H54 (cell line): ENCODE data around the gene EEF1AKMT3.

ENCODE experiments used
- DNase-seq: peaks from one replicate; pipeline ENCODE4 v3.0.0; 2011; ENCODE audit warnings: low spot score, mixed read lengths; ENCODE audit not compliant: insufficient read length
- FAIRE-seq: peaks from 3 replicates; lab custom pipeline; 2011; peaks lifted over from hg19 to GRCh38; lab: Jason Lieb, UNC
- POLR2A ChIP-seq: IDR thresholded peaks from 2 replicates; pipeline ENCODE4 v1.6.1; 2011; ENCODE audit warnings: low read depth, mild to moderate bottlenecking, low read length

Gene EEF1AKMT3

DNA sequence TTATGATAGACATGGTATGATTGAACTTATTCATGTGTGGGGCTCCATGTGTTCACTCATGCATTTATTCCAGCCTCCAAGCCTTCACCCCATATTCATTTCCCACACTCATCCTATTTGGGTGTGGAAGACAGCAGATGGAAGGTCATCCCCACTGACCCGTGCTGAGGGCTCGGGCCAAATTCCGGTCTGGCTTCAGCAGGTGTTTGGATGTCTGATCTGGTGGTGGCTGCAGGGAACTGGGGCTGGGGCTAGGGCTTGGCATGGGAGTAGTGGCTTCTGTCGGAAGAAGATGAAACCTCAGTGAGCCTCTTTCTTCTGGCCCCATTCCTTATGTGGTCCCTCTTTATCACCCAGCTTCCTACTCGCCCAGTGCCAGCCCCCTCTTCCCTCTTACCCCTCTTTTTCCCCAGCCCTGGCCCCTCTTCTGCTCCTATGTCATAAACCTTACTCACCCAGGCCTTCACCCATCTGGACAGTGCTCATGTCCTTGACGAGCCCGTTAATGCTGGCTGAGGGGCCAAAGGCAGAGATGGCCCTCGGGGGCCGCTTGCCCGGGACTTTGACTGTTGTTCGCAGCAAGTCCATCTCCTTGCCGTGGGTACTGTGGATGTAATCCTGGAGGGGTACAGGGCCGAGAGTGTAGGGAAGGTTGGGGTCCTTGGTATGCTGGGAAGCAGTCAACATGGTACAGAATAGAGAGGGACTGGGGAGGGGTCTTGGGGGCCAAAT, 41.9 kb upstream of the EEF1AKMT3 start:
- FAIRE-seq, result no peak
- DNase-seq, result no peak
- no peak for TF ChIP-seq POLR2A

GRCh38 chr12:57731411-57732080, 40.9 kb upstream of the EEF1AKMT3 start:
- no peak for FAIRE-seq
- TF ChIP-seq POLR2A, result no peak

DNA sequence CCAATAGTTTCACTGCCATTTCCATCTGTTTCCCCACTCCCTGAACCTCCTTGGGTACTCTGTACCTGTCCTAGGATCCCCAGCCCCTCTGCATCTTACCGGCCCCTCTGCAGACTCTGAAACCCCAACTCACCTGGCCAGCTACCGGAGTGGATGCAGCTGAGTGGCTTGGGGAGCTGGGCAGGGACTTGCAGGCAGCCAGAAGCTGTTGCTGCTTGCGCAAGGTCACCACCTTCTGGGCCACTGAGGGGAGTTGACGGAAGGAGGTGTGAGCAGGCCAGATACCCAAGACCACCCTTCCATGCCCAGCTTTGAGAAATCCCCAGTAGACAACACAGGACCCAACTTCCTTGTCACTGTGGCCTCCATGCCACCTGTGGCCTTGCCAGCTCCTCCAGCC, 40.1 kb upstream of the EEF1AKMT3 start:
- DNase-seq (no peak), FAIRE-seq (no peak)
- TF ChIP-seq POLR2A, result no peak

More at GRCh38 chr12:57731411-57732080, 40.9 kb upstream of the EEF1AKMT3 start:
- DNase-seq, result no peak

DNA sequence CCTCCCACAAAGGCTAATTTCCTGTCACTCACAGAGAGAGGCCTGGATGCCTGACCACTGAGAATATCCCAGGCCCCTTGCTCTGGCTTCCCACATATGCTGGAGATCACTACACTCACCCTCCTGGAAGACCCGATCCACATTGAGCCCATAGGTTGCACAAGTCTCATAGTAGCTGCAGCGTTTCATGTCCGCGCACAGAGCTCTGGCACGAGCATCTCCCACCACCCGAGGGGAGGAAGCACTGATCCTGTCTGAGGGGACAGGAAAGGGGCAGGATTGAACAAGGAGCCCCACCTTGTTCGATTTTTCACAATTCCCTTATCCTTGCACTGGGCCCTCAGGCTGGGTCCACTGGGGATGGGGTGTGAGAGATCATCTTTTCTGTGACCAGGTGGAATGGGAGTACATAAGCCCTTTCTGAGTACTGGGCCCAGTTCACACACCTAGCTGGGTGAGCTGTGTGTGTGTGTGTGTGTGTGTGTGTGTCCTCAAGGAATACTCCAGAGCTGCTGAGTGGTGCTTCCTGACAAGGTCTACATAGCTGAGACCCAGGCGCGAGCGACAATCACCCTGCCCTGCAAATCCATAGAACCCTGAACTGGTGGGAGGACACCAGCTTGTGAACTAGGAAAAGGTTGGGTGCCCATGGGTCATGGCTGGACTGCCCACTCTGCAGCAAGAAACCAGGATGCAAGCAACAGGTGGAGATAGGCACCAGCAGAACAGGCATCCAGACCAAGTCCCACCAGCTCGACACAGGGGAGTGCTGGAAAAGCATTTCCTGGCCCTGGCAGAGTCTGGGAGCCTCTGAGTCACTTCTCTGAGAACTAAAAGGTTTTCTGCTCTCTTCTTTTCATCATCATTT, 39.5 kb upstream of the EEF1AKMT3 start:
- no peak for TF ChIP-seq POLR2A
- DNase-seq (no peak), FAIRE-seq (no peak)

- DNase-seq (no peak), FAIRE-seq (no peak)
- no peak for TF ChIP-seq POLR2A
These were observed 38.5 kb upstream of the EEF1AKMT3 start for GRCh38 chr12:57733928-57734327.

DNA sequence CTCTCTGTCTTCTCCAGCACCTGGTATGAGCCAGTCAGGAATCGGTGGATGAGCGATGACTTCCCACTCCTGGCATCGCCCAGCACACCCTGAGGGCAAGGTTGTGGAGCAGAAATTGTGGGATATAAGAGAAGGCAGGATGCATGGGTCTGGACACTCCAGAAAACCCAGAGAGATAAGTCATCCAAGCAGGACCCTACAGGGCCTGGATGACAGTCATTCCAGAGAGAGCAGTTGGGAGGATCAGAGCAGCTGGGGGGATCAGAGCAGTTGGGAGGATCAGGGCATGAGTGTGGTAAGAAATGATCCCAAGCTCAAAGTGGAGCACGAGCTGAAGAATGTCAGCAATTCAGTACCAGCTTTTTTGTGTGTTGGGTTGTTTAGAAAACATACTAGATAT, 37.8 kb upstream of the EEF1AKMT3 start:
- no peak for DNase-seq
- FAIRE-seq, result no peak
- TF ChIP-seq POLR2A, result no peak

DNA sequence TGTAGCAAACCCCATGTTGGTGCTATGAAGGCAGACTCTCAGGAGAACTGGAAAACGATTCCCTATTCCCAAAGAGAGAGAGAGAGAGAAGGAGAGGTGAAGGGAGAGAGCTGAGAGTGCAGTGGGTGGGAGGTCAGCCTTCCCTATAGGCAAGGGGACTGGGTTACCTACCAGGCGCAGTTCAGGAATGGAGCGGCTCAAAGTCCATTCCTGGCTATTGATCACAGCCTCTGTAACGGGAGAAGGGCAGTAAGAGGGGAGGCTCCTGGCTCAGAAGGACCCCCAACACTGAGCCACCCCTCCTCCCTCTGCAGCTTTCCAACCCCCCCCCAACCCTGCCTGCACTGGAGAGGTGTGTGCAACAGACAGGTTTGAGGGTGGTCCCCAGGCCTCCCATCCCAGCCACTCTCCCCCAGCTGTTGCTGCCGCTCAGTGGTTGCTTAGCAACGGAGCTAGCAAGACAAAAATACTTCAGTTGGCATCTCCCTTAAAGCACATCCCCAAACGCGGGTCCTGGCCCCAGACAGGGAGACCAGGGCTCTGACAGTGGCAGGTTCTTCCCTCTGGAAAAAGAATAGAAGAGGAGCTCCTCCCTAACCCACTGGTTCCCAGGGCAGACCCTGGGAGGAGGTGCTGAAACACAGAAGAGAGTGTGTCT, 37.1 kb upstream of the EEF1AKMT3 start:
- no peak for FAIRE-seq
- no peak for DNase-seq
- no peak for TF ChIP-seq POLR2A

DNA sequence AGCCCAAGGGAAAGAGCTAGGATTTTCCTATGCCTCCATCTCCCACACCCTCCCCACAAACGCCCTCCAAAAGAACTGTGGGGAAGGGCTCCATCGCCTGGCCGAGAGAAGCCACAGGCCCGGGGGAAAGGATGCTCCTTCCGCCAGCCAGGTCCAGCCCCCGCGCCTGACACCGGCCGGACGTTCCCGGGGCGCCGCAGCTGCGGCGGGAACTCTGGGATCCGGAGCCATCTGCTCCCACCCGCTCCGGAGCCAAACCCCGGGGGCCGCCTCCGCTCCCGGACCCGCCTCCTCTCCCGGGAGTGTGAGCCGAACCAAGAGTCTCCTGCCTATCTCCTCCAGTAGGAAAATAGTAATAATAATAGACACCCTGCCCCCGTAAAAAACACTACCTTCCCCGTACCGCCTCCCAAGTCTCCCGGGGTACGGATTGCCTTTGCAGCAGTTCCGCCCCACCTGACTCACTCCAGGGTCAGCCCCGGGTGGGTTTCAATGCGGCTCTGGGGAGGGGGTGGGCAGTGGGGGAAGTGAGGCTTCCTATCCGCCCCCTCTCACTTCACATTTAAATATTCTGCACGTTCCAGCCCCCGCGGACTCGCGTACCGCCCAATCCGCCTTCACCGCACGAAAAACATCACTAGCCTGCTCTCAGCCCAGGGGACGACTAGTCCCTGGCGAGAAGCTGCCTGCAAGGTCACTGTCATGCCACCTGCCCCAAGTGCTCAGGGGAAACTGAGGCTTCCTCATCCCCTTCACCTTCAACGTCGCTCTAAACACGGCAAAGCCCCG, 36.3 kb upstream of the EEF1AKMT3 start:
- DNase-seq, result no peak
- no peak for TF ChIP-seq POLR2A
- no peak for FAIRE-seq

DNA sequence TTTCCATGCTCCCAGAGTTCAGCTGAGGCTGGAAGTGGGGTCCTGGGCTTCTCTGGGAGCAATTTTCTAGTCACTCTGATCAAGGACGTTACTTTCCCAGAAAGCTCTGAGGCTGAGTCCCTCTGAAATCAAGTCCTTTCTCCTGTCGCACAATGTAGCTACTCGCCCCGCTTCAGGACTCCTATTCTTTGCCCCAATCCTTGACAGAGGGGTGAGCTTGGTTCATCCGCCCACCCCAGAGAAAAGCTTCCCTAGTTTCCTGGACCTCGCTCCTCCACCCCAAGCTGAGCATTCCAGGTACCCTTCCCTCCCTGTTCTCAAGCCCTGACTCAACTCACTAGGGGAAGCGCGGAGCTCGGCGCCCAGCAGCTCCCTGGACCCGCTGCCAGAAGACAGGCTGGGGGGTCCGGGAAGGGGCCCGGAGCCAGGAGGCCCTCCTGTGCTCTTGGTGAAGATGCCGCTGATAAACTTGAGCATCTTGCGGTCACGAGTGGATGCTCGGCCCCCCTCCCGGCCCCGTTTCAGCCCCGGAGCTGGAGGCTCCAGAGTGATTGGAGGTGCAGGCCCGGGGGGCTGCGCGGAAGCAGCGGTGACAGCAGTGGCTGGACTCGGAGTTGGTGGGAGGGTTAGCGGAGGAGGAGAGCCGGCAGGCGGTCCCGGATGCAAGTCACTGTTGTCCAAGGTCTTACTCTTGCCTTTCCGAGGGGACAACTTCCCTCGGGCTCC, 35.5 kb upstream of the EEF1AKMT3 start:
- DNase-seq, result no peak
- no peak for FAIRE-seq
- no peak for TF ChIP-seq POLR2A

- DNase-seq (no peak), FAIRE-seq (no peak)
- TF ChIP-seq POLR2A, result no peak
These were observed 34.6 kb upstream of the EEF1AKMT3 start for GRCh38 chr12:57737467-57738460.

DNA sequence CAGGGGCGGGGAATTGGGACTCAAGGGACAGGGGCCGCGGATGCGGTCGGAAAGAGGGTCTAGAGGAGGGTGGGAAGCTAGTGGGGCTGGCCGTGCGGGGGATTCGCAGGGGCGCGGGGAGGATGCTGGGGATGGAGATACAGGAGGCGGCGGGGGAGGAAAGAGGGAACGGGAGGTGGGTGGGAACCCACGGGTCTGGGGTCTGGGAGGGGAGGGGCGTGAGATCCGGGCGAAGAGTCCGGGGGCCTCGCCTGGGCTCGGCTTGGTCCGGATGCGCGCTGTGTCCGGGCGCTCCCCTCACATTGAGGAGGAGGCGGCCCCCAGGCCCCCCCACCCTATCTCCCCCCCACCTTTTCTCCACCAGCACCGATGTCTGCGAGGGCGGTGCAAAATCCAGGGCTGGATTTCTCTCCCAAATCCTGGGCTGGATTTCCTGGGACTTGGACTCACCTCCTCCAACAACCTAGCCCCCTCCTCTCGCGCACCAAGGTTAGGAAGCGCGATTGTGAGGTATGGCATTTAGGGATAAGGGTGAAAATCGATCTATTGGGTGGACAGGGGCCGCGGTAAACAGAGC, 33.7 kb upstream of the EEF1AKMT3 start, which contains the start of gene AGAP2:
TSS of gene AGAP2 (minus strand) at position 82 of the 577 bp plus-strand sequence. CDS start 496 bp downstream, outside the sequence.
- DNase-seq, result no peak
- no peak for FAIRE-seq
- TF ChIP-seq POLR2A, result no peak
